ENCODE results near the gene SLC17A7. TPM values are rescaled to one million over a fixed set of nuclear protein-coding genes. Genes with fewer than 3 reads are reported as not detected.
A peak's percentile ranks its signal among the peaks of the same experiment; 100 is the strongest.

The SLC17A7 gene
- total RNA-seq, 1 experiment from 2014 or later = 1.8 TPM

GRCh38 chr19:49486232-49486631, 44.9 kb upstream of the SLC17A7 start:
- Histone ChIP-seq H3K9me2 (ENCODE audit: insufficient read depth) (no peaks in the 10 kb centered on the region), H2AFZ (ENCODE audit: low read depth, low read length, poor library complexity, severe bottlenecking) (no peak overlapping the region), H3K27ac (ENCODE audit: low read depth, low read length) (peak overlapping the region; percentile 20; the same call in 1 of the 2 replicates), H3K9me3 (ENCODE audit: control insufficient read depth in 1 of 2, insufficient read depth in 1 of 2, low read depth in 1 of 2, low read length in 2 of 2) (no peaks in the 10 kb centered on the region), H3K4me1 (ENCODE audit: control insufficient read depth in 1 of 2, insufficient read depth in 2 of 2, low read length in 2 of 2) (peaks cover 7 to 31% of the 10 kb centered on the region in 2 experiments; a peak in 3 of 4 replicates), H3K27me3 (ENCODE audit: insufficient read depth, low read length) (no peaks in the 10 kb centered on the region), H3K79me2 (ENCODE audit: insufficient read depth, low read length) (peaks cover 39% of the 10 kb centered on the region), H3K9ac (ENCODE audit: low read length) (no peak overlapping the region), H3K4me2 (ENCODE audit: low read length) (peak overlapping the region; percentile 85), H3K4me3 (replicated peaks in 1 of 2; ENCODE audit: low read depth in 1 of 2, low read length in 2 of 2) (no peak overlapping the region), H3K36me3 (ENCODE audit: control insufficient read depth in 1 of 2, insufficient read depth in 2 of 2, low read length in 2 of 2) (peaks cover 21 to 38% of the 10 kb centered on the region in 2 experiments), H4K20me1 (ENCODE audit: insufficient read depth) (peaks cover 19% of the 10 kb centered on the region; the same call in 1 of the 2 replicates)
- intact Hi-C loops (cut with micrococcal nuclease) = no loop called here
- CTCF ChIA-PET = no interaction called here
- no peak for ATAC-seq
- RAD21 ChIA-PET (ENCODE audit: low non-redundant PET in 1 of 2, low total read pairs in 2 of 2, uncharacterized antibody in 2 of 2, unreplicated experiment in 2 of 2) = no interaction called here
- POLR2A ChIA-PET = interaction anchor here (1.4 kb wide), 1 partner anchor 8 kb away, joined by 4 read pairs; no protein-coding TSS in a partner anchor
- TF ChIP-seq ZFX (IDR thresholded peaks at IDR 0.05) (no peak), POLR2AphosphoS5 (IDR thresholded peaks at IDR 0.05; ENCODE audit: low read depth, low read length) (no peak)
- TF ChIP-seq, protein P1, sequence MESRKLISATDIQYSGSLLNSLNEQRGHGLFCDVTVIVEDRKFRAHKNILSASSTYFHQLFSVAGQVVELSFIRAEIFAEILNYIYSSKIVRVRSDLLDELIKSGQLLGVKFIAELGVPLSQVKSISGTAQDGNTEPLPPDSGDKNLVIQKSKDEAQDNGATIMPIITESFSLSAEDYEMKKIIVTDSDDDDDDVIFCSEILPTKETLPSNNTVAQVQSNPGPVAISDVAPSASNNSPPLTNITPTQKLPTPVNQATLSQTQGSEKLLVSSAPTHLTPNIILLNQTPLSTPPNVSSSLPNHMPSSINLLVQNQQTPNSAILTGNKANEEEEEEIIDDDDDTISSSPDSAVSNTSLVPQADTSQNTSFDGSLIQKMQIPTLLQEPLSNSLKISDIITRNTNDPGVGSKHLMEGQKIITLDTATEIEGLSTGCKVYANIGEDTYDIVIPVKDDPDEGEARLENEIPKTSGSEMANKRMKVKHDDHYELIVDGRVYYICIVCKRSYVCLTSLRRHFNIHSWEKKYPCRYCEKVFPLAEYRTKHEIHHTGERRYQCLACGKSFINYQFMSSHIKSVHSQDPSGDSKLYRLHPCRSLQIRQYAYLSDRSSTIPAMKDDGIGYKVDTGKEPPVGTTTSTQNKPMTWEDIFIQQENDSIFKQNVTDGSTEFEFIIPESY (IDR thresholded peaks at IDR 0.05; ENCODE audit: extremely low read depth, insufficient replicate concordance, low read length) = no peak
- no TSS peak for BruUV-seq (replicated peaks)
- DNase-seq (ENCODE audit: low read depth, low spot score) = no peak

- H3K4me1 ChIP-seq (ENCODE audit: control insufficient read depth in 1 of 2, insufficient read depth in 2 of 2, low read length in 2 of 2) = peaks cover 8 to 15% of the 10 kb centered on the region in 2 experiments; a peak in 3 of 4 replicates
- no peaks in the 10 kb centered on the region for H3K36me3 ChIP-seq (ENCODE audit: control insufficient read depth in 1 of 2, insufficient read depth in 2 of 2, low read length in 2 of 2)
- H3K27ac ChIP-seq (ENCODE audit: low read depth, low read length) = no peak overlapping the region
- no peaks in the 10 kb centered on the region for H3K9me2 ChIP-seq (ENCODE audit: insufficient read depth)
- ChIA-PET CTCF (no interaction called here), POLR2A (interaction anchor here (1.3 kb wide), 1 partner anchor 15 kb away, joined by 4 read pairs; the partner anchor contains the start of gene RPS11), RAD21 (ENCODE audit: low non-redundant PET in 1 of 2, low total read pairs in 2 of 2, uncharacterized antibody in 2 of 2, unreplicated experiment in 2 of 2) (no interaction called here)
- no peaks in the 10 kb centered on the region for H3K79me2 ChIP-seq (ENCODE audit: insufficient read depth, low read length)
- H3K9ac ChIP-seq (ENCODE audit: low read length) = no peak overlapping the region
- TF ChIP-seq ATF3 (IDR thresholded peaks at IDR 0.05) = no peak
- TF ChIP-seq, protein P2, sequence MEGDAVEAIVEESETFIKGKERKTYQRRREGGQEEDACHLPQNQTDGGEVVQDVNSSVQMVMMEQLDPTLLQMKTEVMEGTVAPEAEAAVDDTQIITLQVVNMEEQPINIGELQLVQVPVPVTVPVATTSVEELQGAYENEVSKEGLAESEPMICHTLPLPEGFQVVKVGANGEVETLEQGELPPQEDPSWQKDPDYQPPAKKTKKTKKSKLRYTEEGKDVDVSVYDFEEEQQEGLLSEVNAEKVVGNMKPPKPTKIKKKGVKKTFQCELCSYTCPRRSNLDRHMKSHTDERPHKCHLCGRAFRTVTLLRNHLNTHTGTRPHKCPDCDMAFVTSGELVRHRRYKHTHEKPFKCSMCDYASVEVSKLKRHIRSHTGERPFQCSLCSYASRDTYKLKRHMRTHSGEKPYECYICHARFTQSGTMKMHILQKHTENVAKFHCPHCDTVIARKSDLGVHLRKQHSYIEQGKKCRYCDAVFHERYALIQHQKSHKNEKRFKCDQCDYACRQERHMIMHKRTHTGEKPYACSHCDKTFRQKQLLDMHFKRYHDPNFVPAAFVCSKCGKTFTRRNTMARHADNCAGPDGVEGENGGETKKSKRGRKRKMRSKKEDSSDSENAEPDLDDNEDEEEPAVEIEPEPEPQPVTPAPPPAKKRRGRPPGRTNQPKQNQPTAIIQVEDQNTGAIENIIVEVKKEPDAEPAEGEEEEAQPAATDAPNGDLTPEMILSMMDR (IDR thresholded peaks at IDR 0.05 in 2 of 3, conservative IDR thresholded peaks at IDR 0.05 in 1 of 3; ENCODE audit: borderline replicate concordance in 1 of 3, insufficient read depth in 1 of 3, low read depth in 2 of 3, low read length in 2 of 3) = 0 out of 6 replicates have a peak, but pooled peaks of 1 of the 3 experiments have one; percentile 3
- H3K27me3 ChIP-seq (ENCODE audit: insufficient read depth, low read length) = no peaks in the 10 kb centered on the region
- no peak overlapping the region for H3K4me2 ChIP-seq (ENCODE audit: low read length)
- H4K20me1 ChIP-seq (ENCODE audit: insufficient read depth) = no peaks in the 10 kb centered on the region
- DNase-seq (ENCODE audit: low read depth, low spot score) (no peak), ATAC-seq (no peak)
- no TSS peak for BruUV-seq (replicated peaks)
- H3K9me3 ChIP-seq (ENCODE audit: control insufficient read depth in 1 of 2, insufficient read depth in 1 of 2, low read depth in 1 of 2, low read length in 2 of 2) = no peaks in the 10 kb centered on the region
- H2AFZ ChIP-seq (ENCODE audit: low read depth, low read length, poor library complexity, severe bottlenecking) = no peak overlapping the region
- no peak overlapping the region for H3K4me3 ChIP-seq (replicated peaks in 1 of 2; ENCODE audit: low read depth in 1 of 2, low read length in 2 of 2)
- intact Hi-C loops (cut with micrococcal nuclease) = no loop called here
These were observed 39.8 kb upstream of the SLC17A7 start for GRCh38 chr19:49481020-49481683.
